SIG-M5 treated with dmso at 0.1 percent for 504 hours (cell line): ENCODE data around the gene TIAM1.

ENCODE experiments used
- DNase-seq: peaks from one replicate; lab custom pipeline; 2025; ENCODE audit not compliant: unreplicated experiment; lab: John Stamatoyannopoulos, UW

TIAM1 gene

DNA sequence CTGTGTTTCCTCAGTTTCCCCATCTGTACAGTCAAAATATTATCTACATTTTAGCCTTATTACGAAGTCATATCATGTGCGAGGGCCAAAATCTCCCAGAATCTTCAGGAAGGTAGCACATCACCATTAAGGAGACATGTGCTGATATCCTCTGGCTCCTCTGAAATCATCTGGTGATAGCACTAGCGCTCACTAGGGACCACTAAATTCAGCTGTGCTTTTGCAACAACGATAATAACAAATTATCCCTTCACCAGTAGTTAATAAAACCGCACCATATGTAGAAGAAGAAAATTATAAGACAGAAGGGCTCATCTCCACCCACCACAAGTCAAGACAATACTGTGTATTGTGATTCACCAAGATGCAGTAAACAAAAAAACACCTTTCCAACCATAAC lies 53.3 kb downstream of the TIAM1 start:
- no peak for DNase-seq

DNA sequence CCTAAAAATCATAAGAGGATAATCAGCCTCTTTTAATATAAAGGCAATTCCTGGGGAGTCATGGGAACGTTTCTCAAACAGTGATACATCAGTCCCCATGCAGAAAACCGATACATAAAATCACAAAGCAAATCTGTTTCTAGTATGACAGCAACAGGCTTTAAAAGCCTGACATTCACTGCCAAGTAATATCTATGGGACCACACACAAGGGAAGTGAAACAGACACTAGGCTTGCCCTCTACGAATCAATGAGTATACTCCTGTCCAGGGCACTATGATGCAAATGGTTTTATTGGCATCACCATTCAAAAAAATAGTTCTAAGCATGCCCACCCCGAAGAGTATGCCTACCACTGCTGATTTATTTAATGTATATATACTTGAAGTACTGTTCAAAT lies 54.4 kb downstream of the TIAM1 start:
- no peak for DNase-seq

DNA sequence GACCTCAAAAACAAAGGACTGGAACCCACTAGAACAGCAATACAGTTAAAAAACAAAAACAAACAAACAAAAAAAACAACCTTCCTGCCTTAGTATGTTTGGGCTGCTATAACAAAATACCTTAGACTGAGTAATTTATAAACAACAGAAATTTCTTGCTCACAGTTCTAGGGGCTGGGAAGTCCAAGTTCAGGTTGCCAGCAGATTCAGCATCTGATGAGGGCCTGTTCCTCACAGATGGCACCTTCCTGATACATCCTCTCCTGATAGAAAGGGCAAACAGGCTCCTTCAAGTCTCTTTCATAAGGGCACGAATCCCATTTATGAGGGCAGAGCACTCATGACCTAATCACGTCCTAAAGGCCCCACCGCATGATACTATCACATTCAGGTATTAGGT lies 55.9 kb downstream of the TIAM1 start:
- no peak for DNase-seq

DNA sequence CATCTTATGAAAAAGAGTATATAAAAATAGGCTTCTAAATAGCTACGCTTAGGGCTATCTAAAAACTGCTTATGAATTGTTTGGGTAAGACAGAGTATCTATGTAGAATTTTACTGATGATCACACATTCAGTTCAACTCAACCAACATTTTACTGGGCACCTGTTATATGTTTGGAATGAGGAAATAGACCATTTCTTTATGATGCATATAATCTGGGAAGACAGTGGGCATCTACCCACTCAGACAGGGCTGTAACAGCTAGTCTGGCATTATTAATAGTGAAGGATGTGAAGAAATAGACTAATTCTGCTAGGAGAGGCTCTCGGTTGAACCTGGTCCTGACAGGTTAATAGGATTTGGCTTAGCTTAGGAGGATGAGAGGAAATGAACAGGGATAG lies 56.9 kb downstream of the TIAM1 start:
- no peak for DNase-seq

DNA sequence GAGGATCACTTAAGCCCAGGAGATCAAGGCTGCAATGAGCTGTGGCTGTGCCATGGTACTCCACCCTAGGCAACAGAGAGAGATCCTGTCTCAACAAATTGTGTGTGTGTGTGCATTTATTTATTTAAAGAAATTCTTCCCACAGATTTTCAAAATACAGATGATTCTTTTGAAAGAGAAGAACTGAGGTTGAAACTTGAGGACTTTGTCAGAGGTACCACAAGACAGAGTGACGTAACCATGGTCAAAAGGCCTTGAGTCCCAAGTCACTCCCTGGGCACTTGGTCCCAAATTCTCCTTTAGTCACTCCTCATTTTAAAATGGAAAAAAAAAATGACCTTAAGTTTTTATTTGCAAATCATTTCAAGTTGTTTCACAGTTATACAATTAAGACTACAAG lies 57.4 kb downstream of the TIAM1 start:
- no peak for DNase-seq

DNA sequence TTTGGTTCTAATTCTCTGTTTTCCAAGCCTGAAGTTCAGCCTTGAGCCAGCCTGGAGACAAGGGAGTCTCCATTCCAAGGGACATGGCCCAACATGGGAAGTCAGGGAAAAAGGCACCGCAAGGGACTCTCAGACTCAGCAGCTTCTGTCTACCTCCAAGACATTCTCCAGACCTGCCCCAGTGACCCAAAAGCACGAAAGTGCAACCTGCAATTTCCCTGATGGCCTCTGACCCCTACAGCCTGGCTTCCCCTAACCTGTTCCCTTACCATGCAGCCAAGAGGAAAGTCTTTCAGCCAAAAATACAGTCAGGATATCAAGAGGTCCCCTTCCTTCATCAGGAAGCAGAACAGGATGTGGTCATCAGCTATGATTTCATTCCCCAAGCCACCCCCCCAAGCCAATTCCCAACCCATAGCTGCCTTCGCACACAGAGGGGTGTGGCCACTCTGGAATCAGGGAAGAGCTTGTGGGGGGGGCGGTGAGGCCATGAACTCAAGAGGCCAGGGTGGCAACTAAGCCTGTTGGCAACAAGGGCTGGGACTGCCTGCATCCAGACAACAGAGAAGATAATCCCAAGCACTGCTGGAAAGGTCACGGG lies 59.2 kb downstream of the TIAM1 start:
- no peak for DNase-seq

DNA sequence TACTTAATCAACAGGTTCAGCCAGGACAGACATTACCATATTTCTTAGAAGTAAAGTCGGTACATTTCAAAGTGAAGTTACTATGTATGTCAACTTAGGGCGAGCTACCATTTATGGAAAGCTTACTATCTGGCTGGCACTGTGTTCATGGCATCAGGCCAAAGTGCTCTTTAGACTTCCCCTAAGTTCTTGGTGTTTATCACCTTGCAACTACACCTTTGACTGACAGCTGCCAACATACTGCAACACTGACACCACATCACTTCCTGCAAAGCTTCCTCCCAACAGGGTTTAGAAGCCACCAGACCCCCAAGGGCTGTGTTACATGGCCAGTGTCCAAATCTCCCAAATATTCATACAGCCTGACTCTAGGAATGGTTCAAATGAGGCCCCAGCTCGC lies 61.0 kb downstream of the TIAM1 start:
- no peak for DNase-seq

DNA sequence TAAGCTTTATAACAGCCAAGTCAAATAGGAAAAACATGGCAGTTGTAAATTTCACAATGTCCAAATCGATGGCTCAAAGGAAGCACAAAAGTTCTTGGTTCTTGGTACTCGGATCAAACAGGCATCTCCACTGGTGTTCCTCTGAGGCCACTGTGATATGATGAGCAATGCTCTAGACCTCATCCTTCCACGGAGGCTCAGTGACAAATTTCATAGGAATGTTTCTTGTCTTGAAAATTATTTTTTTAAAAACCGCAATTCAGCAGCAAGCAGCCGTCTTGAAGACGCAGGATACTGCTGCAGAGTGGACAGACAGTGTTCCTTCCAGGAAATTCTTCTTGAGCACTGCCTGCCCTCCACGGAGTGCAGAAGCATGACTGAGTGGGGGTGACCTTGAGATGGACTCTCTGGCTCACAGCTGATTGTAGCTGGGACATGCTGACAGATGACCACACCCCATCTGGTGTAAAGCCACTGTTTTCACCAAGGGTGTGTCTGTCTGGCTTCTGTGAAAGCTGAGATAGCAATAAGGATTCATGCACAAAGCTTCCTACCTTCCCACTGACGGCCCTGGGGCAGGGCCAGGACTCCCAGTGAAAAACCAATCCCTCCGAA lies 61.9 kb downstream of the TIAM1 start:
- no peak for DNase-seq

DNA sequence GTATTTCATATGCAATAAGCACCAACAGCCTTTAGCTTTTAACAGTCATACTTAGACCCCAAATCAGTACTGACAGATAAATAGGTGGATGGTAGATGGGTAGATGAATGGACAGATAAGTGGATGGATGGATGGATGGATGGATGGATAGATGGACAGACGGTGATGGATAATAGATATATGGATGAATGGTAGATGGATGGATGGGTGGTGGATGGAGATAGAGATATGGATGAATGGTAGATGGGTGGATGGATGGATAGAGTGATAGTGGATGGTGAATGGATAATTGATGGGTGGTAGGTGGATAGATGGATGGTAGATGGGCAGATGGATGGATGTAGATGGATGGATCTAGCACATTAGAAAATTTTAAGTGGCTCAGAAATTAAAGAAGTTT lies 62.5 kb downstream of the TIAM1 start:
- DNase-seq: no peak

DNA sequence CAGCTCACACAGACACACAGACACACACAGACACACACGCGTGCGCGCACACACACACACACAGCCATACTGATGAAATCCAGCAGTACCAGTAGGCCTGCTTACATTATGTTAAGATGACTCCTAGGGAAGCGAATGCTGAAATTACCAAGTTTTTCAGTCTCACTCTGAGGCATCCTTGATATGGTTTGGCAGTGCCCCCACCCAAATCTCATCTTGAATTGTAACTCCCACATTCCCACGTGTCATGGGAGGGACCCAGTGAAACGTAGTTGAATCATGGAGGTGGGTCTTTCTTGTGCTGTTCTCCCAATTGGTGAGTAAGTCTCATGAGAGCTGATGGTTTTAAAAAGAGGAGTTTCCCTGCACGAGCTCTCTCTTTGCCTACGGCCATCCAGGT lies 64.1 kb downstream of the TIAM1 start:
- DNase-seq: no peak

DNA sequence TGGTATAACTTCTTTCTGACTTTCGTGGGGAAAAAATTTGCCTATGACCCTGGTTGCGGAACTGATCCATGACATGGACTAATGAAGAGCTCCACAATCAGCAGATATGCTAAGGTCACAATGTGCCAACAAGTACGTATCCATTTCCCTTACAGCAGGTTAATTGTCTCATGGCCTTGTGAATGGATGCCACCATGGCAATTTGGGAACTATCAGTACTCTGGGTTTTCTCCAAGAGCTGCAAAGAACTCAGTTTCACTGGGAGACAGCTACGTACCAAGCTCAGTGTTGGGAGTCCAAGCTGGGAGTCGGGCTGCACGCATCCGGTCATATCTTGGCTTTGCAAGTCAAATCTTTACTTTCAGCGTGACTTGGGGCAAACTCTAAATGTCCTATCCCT lies 64.8 kb downstream of the TIAM1 start:
- no peak for DNase-seq

DNA sequence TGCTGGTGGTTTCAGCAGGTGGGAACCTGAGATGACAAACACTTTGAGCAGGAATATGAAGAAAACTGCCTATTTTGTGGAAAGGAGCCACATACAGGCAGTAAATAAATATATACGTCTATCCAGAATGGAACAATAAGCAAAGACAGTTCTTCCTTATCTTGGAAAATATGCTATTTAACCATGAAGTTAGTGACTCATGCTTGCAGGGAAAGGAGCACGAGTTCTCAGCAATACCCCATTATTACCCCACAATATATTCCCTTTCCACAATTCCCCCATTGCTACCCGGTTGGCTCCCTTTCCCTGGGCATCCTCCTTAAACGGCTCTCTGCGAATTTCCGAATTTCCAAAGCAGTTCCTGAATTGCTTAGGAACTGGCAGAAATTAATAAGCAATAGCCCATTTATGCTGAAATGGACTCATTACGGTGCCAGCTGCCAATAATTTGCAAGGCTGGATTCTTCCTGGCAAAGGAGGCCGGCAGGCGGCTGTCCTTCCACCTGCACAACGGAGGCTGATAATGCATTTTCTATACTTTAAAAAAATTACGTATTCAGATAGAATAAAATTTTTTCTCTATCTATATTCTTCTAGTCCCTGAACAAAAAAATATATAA lies 65.4 kb downstream of the TIAM1 start:
- DNase-seq: no peak

DNA sequence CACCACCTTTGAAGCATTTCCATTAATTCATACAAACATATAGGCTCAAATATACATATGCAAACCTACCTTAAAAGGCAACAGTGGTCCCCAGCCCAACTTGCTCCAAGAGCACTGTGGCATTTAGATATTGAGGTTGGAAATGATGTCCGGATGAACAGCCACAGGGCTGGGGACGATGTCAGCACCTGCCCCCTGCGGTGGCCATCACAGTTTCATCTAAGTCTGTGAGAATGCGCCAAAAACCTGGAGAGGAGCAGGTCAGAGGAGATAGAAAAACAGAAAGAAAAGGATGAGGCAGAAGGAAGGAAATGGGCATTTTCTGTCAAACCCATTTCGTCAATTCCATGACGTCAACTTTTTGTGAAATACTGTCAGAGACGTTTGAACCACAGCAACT lies 67.4 kb downstream of the TIAM1 start:
- DNase-seq: no peak

DNA sequence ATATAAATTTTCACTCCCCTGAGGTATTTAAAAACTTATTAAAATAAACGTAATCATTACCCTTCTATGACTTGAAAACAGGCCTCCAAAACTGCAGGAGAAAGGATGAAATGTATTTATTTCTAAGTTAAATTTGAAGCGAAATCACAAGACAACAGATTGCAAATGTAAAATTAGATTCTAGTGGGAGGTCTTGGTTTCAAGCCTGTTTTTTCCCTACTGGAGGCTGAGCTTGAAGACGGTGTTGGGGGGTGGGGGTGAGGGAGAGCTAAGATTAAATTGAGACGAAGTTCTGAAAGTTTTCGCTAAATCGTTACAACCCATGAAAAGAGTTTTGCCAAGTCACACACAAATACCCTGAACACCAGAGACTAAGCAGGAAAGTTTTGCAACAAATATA lies 68.2 kb downstream of the TIAM1 start:
- DNase-seq: no peak

DNA sequence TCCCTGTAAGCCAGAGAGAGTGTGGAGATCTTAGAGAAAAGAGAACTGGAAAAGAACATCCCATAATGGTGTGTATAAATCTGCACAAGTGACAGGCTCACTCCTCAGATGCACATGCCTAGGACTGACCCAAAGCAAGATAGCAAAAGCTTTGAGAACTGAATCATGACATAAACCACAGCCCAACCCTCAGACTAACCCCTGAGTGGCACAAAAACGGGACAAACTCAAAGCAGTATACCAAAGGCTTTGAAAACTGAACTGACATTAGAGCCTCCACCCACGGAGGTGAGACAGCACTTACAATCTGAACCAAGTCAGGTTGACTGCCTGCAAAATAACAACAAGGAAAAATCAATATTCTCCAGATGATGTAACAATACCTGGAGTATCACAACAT lies 70.8 kb downstream of the TIAM1 start:
- no peak for DNase-seq

DNA sequence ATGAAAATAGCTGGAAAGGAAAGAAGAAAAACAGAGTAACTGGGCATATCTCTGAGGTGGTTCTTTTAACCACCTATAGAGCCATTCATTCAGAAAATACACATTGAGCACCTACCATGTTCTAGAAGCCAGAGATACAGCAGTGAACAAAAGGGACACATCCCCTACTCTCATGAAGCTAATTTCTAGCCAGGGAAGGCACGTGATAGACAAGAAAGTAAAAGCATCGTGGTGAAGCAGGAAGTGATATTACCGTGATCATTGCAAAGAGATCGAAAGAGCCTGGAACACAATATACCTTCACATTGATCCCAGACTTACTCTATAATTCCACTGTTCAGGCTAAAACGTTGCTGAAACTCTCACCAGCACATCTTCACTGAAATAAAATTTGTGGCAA lies 76.0 kb downstream of the TIAM1 start:
- DNase-seq: no peak

DNA sequence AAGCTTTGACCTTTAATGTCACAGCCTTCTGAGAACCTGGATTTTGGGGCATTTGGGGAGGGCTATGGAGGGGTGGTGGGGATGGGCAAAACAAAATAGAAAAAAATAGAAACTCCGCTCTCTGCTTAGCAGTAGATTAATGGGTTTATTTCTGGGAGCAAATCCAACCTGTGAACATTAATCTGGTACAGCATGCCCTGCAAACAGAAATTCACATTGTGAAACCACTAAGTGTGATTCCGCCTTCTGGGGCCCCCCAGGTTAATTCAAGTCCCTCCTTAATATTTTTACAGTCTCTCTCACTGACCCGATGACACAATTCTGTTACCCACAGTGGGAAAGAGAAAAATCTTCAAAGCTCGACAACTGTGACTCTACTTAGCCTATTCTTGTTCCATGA lies 76.4 kb downstream of the TIAM1 start:
- no peak for DNase-seq

DNA sequence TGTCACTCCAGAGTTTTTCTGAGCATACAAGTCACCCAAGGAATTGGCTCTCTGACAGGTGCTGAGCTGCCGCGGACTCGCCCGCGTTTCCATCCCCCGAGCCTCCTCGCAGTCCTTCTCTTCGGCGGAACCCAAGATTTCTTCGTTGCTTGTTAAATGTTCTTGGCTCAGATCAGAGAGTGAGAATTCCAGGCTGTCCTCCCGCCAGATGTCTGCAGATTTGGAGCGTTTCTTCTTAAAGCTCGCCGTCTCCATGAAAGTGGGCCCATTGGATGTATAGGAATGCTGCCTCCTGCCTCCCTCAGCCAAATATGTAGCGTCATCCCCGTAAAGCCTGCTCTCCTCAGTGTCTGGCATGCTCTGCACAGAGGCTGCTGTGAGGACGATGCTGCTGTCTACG lies 77.8 kb downstream of the TIAM1 start:
- no peak for DNase-seq

DNA sequence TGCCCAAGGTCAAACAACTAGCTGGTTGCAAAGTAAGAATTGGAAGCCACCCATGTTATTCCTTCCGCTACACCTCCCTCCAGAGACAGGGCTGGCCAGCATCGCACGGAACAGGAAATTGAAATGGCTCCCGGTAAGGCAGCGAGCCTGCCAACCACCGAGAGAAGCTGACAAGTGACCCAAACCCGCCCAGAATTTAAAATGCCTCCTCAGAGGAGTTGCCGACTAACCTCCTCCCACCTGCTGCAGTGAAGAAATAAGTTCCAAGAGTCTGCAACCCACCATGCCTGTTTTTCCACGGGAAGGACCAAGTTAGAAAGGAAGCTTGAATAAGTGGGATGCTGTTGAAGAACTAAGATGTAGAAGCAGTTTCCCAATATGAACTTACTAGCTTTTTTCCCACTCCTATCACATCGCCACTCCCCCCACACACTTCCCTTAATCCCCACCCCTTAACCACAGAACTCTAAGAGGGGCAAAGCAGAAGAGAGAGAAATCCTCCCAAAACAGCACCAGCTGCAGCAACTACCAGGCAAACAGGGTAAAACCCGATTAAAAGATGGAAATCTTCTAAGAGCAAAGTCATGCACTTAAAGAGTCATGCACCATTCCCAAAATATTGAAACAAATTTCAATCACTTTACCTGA lies 78.6 kb downstream of the TIAM1 start:
- DNase-seq: no peak

DNA sequence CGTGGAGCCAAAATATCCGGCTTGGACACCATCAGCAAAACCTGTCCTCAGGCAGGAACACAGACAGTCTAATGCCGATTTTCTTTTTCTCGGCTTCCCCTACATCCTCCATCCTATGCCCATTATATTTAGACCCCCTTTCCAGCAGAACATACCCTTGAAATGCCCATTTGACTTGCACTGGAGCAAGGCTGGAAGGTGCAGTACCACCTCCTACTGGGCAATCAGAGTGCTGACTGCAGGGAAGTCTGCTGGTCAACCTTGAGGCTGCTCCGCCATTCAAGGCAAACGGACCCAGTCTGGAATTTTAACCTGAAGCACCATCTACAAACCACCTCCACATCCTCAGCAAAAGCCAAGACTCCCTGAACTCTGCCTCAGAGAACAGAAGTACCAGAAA lies 79.5 kb downstream of the TIAM1 start:
- DNase-seq: no peak

DNA sequence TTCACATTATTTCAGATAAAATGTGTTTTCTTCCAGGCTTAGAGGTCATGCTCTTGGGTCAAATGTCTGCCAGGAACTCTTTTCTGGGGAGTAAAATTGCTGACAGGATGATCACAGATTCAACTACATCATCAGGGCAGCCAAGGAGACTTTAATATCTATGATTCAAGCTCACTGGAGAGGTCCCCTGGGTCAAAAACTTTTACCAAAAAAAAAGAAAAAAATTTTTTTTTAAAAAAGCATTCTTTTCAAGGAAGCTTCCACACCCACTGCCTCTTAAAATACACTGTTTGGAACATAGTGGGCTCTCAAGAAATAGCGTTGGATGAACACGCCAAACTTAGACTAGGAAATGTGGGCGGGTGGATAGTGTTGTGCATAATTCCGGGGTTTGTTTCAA lies 81.3 kb downstream of the TIAM1 start:
- DNase-seq: no peak

DNA sequence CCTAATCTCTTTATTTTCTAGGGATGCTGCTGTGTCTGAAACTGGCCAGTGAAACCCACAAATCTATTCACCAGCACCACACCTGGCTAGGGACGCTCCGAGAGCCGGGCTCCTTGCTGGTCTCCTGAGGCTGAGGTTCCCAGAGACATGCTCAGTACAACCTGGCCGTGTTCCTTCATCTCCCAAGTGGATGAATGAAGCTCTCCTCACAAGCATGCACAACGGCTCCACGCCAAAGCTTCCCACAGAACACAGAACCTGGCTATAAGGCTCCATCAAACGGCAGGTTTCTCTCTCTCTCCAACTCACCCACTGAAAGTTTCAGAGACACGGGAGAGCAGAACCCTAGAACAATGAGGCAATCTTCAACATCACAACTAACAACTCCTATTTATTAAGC lies 82.3 kb downstream of the TIAM1 start:
- no peak for DNase-seq

DNA sequence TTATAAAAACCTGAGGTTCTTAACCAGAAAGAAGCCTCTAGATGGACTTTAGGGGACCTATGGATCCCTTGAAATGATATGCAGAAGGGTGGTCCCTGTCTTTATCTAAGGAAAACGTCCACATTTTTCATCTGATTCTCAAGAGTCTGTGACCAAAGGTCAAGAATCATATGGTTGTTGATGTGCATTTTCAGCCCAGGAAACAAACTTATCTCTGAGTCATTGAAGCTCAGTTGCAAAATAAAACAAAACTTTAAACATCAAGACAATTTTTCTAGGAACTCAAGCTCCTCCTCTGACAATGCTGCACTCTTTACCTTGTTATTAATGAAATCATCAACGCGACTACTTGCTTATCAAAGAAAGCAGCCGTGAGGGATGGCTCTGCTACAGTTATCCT lies 83.3 kb downstream of the TIAM1 start:
- DNase-seq: no peak
